HL-60 (cell line): ENCODE data around the gene UBE2E2.

ENCODE experiments used
- DNase-seq, 2 experiments: peaks; one replicate each; pipeline ENCODE4 v3.0.0-alpha.2; 2010 to 2020; ENCODE audit warnings: low read depth in 1 of 2, low spot score in 1 of 2
- H3K27ac ChIP-seq: fragments of 250-450 bp; sonication (Bioruptor Pico); replicated peaks from 2 replicates; pipeline ENCODE4 v1.5.1; 2020; ENCODE audit warnings: mild to moderate bottlenecking, moderate library complexity
- H3K27me3 ChIP-seq: fragments of 250-450 bp; sonication (Bioruptor Pico); 2 replicates; pipeline ENCODE4 v1.5.1; 2021; ENCODE audit warnings: mild to moderate bottlenecking, moderate library complexity; ENCODE audit not compliant: insufficient read depth, poor library complexity, severe bottlenecking
- H3K4me3 ChIP-seq: replicated peaks from 2 replicates; pipeline ENCODE4 v1.5.1; 2011; ENCODE audit warnings: mild to moderate bottlenecking, control low read depth, low read length; ENCODE audit not compliant: insufficient read depth
- CTCF ChIP-seq: IDR thresholded peaks from one replicate; pipeline ENCODE4 v1.5.1; 2011; ENCODE audit warnings: low read length, control low read depth, inconsistent platforms; ENCODE audit not compliant: insufficient read depth
- GABPA ChIP-seq: IDR thresholded peaks from 2 replicates; pipeline ENCODE4 v1.6.1; 2012; ENCODE audit warnings: low read depth
- POLR2AphosphoS5 ChIP-seq: IDR thresholded peaks from 2 replicates; pipeline ENCODE4 v1.6.1; 2012; ENCODE audit warnings: low read depth
- REST ChIP-seq: IDR thresholded peaks from 2 replicates; pipeline ENCODE4 v1.6.1; 2012; ENCODE audit warnings: low read depth; ENCODE audit not compliant: insufficient replicate concordance
- SPI1 ChIP-seq: IDR thresholded peaks from 2 replicates; pipeline ENCODE4 v1.6.1; 2012; ENCODE audit warnings: low read depth, mild to moderate bottlenecking, borderline replicate concordance

The UBE2E2 gene

GRCh38 chr3:23252122-23252521 lies 49.0 kb downstream of the UBE2E2 start:
- Histone ChIP-seq H3K27ac (no peak overlapping the region), H3K27me3 (no peaks in the 10 kb centered on the region), H3K4me3 (no peak overlapping the region)
- DNase-seq = no peak
- TF ChIP-seq REST = no peak
- no peak for TF ChIP-seq GABPA
- no peak for TF ChIP-seq POLR2AphosphoS5
- no peak for TF ChIP-seq SPI1
- no peak for TF ChIP-seq CTCF

GRCh38 chr3:23253214-23253613 lies 50.1 kb downstream of the UBE2E2 start:
- DNase-seq = no peak
- 0 out of 2 replicates have a peak overlapping the region, but pooled peaks have one; percentile 4 for H3K27ac ChIP-seq
- H3K4me3 ChIP-seq = no peak overlapping the region
- no peaks in the 10 kb centered on the region for H3K27me3 ChIP-seq
- TF ChIP-seq POLR2AphosphoS5 (no peak), REST (no peak), SPI1 (no peak), GABPA (no peak), CTCF (no peak)

GRCh38 chr3:23254282-23254681 lies 51.2 kb downstream of the UBE2E2 start:
- Histone ChIP-seq H3K27ac (peak overlapping the region; percentile 65), H3K4me3 (no peak overlapping the region), H3K27me3 (no peaks in the 10 kb centered on the region)
- TF ChIP-seq GABPA = no peak
- DNase-seq = no peak

GRCh38 chr3:23254835-23255234 lies 51.7 kb downstream of the UBE2E2 start:
- Histone ChIP-seq H3K4me3 (no peak overlapping the region), H3K27ac (peak overlapping the region; percentile 65), H3K27me3 (no peaks in the 10 kb centered on the region)
- peak in 1 of 2 experiments; percentile 20 for DNase-seq
- TF ChIP-seq REST = no peak
- TF ChIP-seq SPI1 = no peak; the same call in 1 of the 2 replicates
- no peak for TF ChIP-seq GABPA
- no peak for TF ChIP-seq CTCF
- no peak for TF ChIP-seq POLR2AphosphoS5
